Tibial artery (tissue), 4 donors: ENCODE measurements around the gene ERC2.

Experiments
- DNase-seq, 2 donors: peaks; one replicate each; pipeline ENCODE4 v3.0.0-alpha.2; 2019
- H3K27ac ChIP-seq, 2 donors: fragments of 200-600 bp; sonication (generic) in 1 of 2; 1 replicate in 1 of 2; 2 replicates in 1 of 2; pipeline ENCODE4 v1.5.1; 2018 to 2019; ENCODE audit warnings: mild to moderate bottlenecking in 1 of 2
- H3K27me3 ChIP-seq, 2 donors: fragments of 200-600 bp; sonication (generic) in 1 of 2; one replicate each; pipeline versions ENCODE4 v1.5.1 to v1.6.0; 2016 to 2019
- H3K36me3 ChIP-seq, 3 donors: fragments of 200-600 bp; sonication (generic) in 2 of 3; one replicate each; pipeline ENCODE4 v1.5.1; 2016 to 2019; ENCODE audit warnings: mild to moderate bottlenecking in 2 of 3
- H3K4me1 ChIP-seq, 4 donors: fragments of 200-600 bp; sonication (generic) in 2 of 4; 1 replicate in 3 of 4; 2 replicates in 1 of 4; pipeline ENCODE4 v1.5.1; 2016 to 2019
- H3K4me3 ChIP-seq, 2 donors: fragments of 200-600 bp; sonication (generic) in 1 of 2; 1 replicate in 1 of 2; 2 replicates in 1 of 2; pipeline ENCODE4 v1.5.1; 2018 to 2019; ENCODE audit warnings: mild to moderate bottlenecking in 2 of 2
- H3K9me3 ChIP-seq, 3 donors: fragments of 200-600 bp; sonication (generic) in 1 of 3; one replicate each; pipeline ENCODE4 v1.5.1; 2016 to 2019
- CTCF ChIP-seq, 2 experiments: fragments of 200-600 bp in 1 of 2; fragments of 450-650 bp in 1 of 2; IDR thresholded peaks; one replicate each; pipeline ENCODE4 v1.5.1; 2017 to 2019; ENCODE audit warnings: antibody characterized with exemption in 2 of 2, mild to moderate bottlenecking in 1 of 2, moderate library complexity in 1 of 2
- intact Hi-C: fragments of 100-400 bp; cut with DNase I; formaldehyde crosslinking; loops from one replicate; pipeline ENCODE4 v1.15.0; 2023; ENCODE audit warnings: low total_unique reads

The ERC2 gene

GRCh38 chr3:55596212-55596611 lies 872.1 kb downstream of the ERC2 start:
- Histone ChIP-seq H3K27ac (no peak overlapping the region), H3K36me3 (no peaks in the 10 kb centered on the region), H3K9me3 (no peaks in the 10 kb centered on the region), H3K4me3 (no peak overlapping the region), H3K4me1 (no peaks in the 10 kb centered on the region), H3K27me3 (peaks cover 0 to 6% of the 10 kb centered on the region in 2 donors)
- intact Hi-C loops, result no loop called here
- no peak for TF ChIP-seq CTCF (IDR thresholded peaks at IDR 0.05)
- DNase-seq, result no peak

- DNase-seq, result no peak
- intact Hi-C loops, result no loop called here
These were observed 872.8 kb downstream of the ERC2 start for GRCh38 chr3:55595420-55595819.

GRCh38 chr3:55592572-55592971 lies 875.7 kb downstream of the ERC2 start:
- no peak overlapping the region for H3K27ac ChIP-seq

More at GRCh38 chr3:55595420-55595819, 872.8 kb downstream of the ERC2 start:
- Histone ChIP-seq H3K36me3 (no peaks in the 10 kb centered on the region), H3K4me1 (no peaks in the 10 kb centered on the region), H3K4me3 (no peak overlapping the region), H3K9me3 (no peaks in the 10 kb centered on the region), H3K27ac (no peak overlapping the region), H3K27me3 (peaks cover 0 to 6% of the 10 kb centered on the region in 2 donors)
- no peak for TF ChIP-seq CTCF (IDR thresholded peaks at IDR 0.05)

GRCh38 chr3:55591888-55592287 lies 876.4 kb downstream of the ERC2 start:
- Histone ChIP-seq H3K27ac (no peak overlapping the region), H3K9me3 (no peaks in the 10 kb centered on the region), H3K27me3 (peaks cover 0 to 6% of the 10 kb centered on the region in 2 donors), H3K36me3 (no peaks in the 10 kb centered on the region), H3K4me1 (no peaks in the 10 kb centered on the region), H3K4me3 (no peak overlapping the region)
- peak in 1 of 2 donors; percentile 24 for DNase-seq
- TF ChIP-seq CTCF (IDR thresholded peaks at IDR 0.05), result no peak
- intact Hi-C loops, result no loop called here

More at GRCh38 chr3:55592572-55592971, 875.7 kb downstream of the ERC2 start:
- Histone ChIP-seq H3K9me3 (no peaks in the 10 kb centered on the region), H3K4me1 (no peaks in the 10 kb centered on the region), H3K36me3 (no peaks in the 10 kb centered on the region), H3K27me3 (peaks cover 0 to 6% of the 10 kb centered on the region in 2 donors), H3K4me3 (no peak overlapping the region)
- no peak for TF ChIP-seq CTCF (IDR thresholded peaks at IDR 0.05)
- DNase-seq, result no peak
- intact Hi-C loops, result no loop called here

GRCh38 chr3:55588146-55588765 lies 880.0 kb downstream of the ERC2 start:
- H3K27ac ChIP-seq, result no peak overlapping the region
- H3K36me3 ChIP-seq, result no peaks in the 10 kb centered on the region
- no peak for TF ChIP-seq CTCF (IDR thresholded peaks at IDR 0.05)
- no peak for DNase-seq
- no peaks in the 10 kb centered on the region for H3K9me3 ChIP-seq
- no peak overlapping the region for H3K4me3 ChIP-seq
- peaks cover 0 to 4% of the 10 kb centered on the region in 2 donors for H3K27me3 ChIP-seq
- intact Hi-C loops, result no loop called here
- no peaks in the 10 kb centered on the region for H3K4me1 ChIP-seq
